SK-N-SH (cell line): Measurements from ENCODE around the gene PWP1.

Source experiments
- CTCF ChIP-seq: fragments of 200-600 bp; sonication (generic); IDR thresholded peaks from 2 replicates; pipeline ENCODE4 v1.6.1; 2017; ENCODE audit warnings: antibody characterized with exemption, mild to moderate bottlenecking, moderate library complexity
- FOSL2 ChIP-seq: IDR thresholded peaks from 2 replicates; pipeline ENCODE4 v1.4.0; 2012; ENCODE audit warnings: low read depth, mild to moderate bottlenecking, moderate library complexity, borderline replicate concordance
- FOXM1 ChIP-seq: IDR thresholded peaks from 2 replicates; pipeline ENCODE4 v1.4.0; 2012; ENCODE audit warnings: low read depth, mild to moderate bottlenecking
- MAX ChIP-seq: IDR thresholded peaks from 2 replicates; pipeline ENCODE4 v1.4.0; 2012; ENCODE audit warnings: low read depth
- MXI1 ChIP-seq: IDR thresholded peaks from 2 replicates; pipeline ENCODE4 v1.6.1; 2012; ENCODE audit warnings: mild to moderate bottlenecking, low read depth, low read length, improper control_type of control experiment
- NRF1 ChIP-seq: IDR thresholded peaks from 2 replicates; pipeline ENCODE4 v1.6.1; 2012; ENCODE audit warnings: low read depth, mild to moderate bottlenecking, low read length
- POLR2AphosphoS5 ChIP-seq: IDR thresholded peaks from 2 replicates; pipeline ENCODE4 v1.6.1; 2012; ENCODE audit warnings: low read depth, low read length
- RAD21 ChIP-seq: IDR thresholded peaks from 2 replicates; pipeline ENCODE4 v1.6.1; 2012; ENCODE audit warnings: mild to moderate bottlenecking, low read length
- RFX5 ChIP-seq: IDR thresholded peaks from 2 replicates; pipeline ENCODE4 v1.6.1; 2012; ENCODE audit warnings: mild to moderate bottlenecking, improper control_type of control experiment, low read length
- RXRA ChIP-seq: IDR thresholded peaks from 2 replicates; pipeline ENCODE4 v1.4.0; 2012; ENCODE audit warnings: low read depth, mild to moderate bottlenecking, borderline replicate concordance
- SIN3A ChIP-seq: IDR thresholded peaks from 2 replicates; pipeline ENCODE4 v1.6.1; 2012; ENCODE audit warnings: low read depth, mild to moderate bottlenecking, low read length, moderate library complexity, borderline replicate concordance
- SMC3 ChIP-seq: IDR thresholded peaks from 2 replicates; pipeline ENCODE4 v1.6.1; 2012; ENCODE audit warnings: low read depth, low read length, improper control_type of control experiment
- TCF12 ChIP-seq: IDR thresholded peaks from 2 replicates; pipeline ENCODE4 v1.4.0; 2012

GRCh38 chr12:107663277-107663676 lies 22.3 kb upstream of the PWP1 start:
- TF ChIP-seq RXRA (no peak), CTCF (no peak), FOSL2 (no peak), MAX (no peak), NRF1 (no peak), SIN3A (no peak), MXI1 (no peak), SMC3 (no peak), POLR2AphosphoS5 (no peak), RFX5 (no peak), RAD21 (no peak), FOXM1 (no peak), TCF12 (no peak)
